DND-41 (cell line): Measurements from ENCODE around the gene CYSRT1.
A peak's percentile ranks its signal among the peaks of the same experiment; 100 is the strongest.

Experiments used
- ATAC-seq: fragments of 200-7000 bp; cut with Tn5 transposase; 3 replicates; pipeline ENCODE4 v1.9.1; 2021; ENCODE audit warnings: low read depth; ENCODE audit not compliant: insufficient read depth
- DNase-seq: peaks from one replicate; pipeline ENCODE4 v3.0.0-alpha.2; 2020
- H2AFZ ChIP-seq: 2 replicates; pipeline ENCODE4 v1.6.0; 2012; ENCODE audit warnings: low read depth, low read length
- H3K27ac ChIP-seq: 2 replicates; pipeline ENCODE4 v1.5.1; 2012; ENCODE audit warnings: low read length, inconsistent platforms
- H3K27me3 ChIP-seq: fragments of 200-600 bp; sonication (generic); 2 replicates; pipeline ENCODE4 v1.6.0; 2012; ENCODE audit warnings: low read length, mild to moderate bottlenecking, inconsistent platforms; ENCODE audit not compliant: insufficient read depth, poor library complexity
- H3K36me3 ChIP-seq: 2 replicates; pipeline ENCODE4 v1.5.1; 2012; ENCODE audit warnings: low read length, inconsistent platforms; ENCODE audit not compliant: insufficient read depth
- H3K4me1 ChIP-seq: 2 replicates; pipeline ENCODE4 v1.5.1; 2012; ENCODE audit warnings: mild to moderate bottlenecking, low read length; ENCODE audit not compliant: insufficient read depth
- H3K4me2 ChIP-seq: 2 replicates; pipeline ENCODE4 v1.6.0; 2012; ENCODE audit warnings: mild to moderate bottlenecking, moderate library complexity, low read length, inconsistent platforms; ENCODE audit not compliant: insufficient read depth
- H3K4me3 ChIP-seq, 2 experiments: fragments of 200-600 bp in 1 of 2; shearing (Covaris generic) in 1 of 2; 2 replicates each; pipeline ENCODE4 v1.5.1; 2012 to 2016; ENCODE audit warnings: inconsistent platforms in 2 of 2, low read length in 2 of 2, mild to moderate bottlenecking in 2 of 2, low read depth in 1 of 2, moderate library complexity in 1 of 2
- H3K79me2 ChIP-seq: 2 replicates; pipeline ENCODE4 v1.6.0; 2012; ENCODE audit warnings: low read length, inconsistent platforms; ENCODE audit not compliant: insufficient read depth
- H3K9ac ChIP-seq: 2 replicates; pipeline ENCODE4 v1.6.0; 2012; ENCODE audit warnings: low read depth, mild to moderate bottlenecking, inconsistent platforms, low read length, moderate library complexity
- H3K9me3 ChIP-seq: 2 replicates; pipeline ENCODE4 v1.5.1; 2012; ENCODE audit warnings: low read length, moderate library complexity, mild to moderate bottlenecking, inconsistent platforms; ENCODE audit not compliant: insufficient read depth, severe bottlenecking
- H4K20me1 ChIP-seq: 2 replicates; pipeline ENCODE4 v1.6.0; 2012; ENCODE audit warnings: low read length; ENCODE audit not compliant: insufficient read depth
- EZH2 ChIP-seq: IDR thresholded peaks from 3 replicates; pipeline ENCODE4 v1.6.1; 2012; ENCODE audit warnings: borderline replicate concordance, low read depth, mild to moderate bottlenecking, moderate library complexity, low read length, inconsistent platforms; ENCODE audit not compliant: severe bottlenecking
- TF ChIP-seq, protein P1 (sequence below): IDR thresholded peaks from 2 replicates; pipeline ENCODE4 v1.5.1; 2012; ENCODE audit warnings: borderline replicate concordance, low read length, moderate library complexity, mild to moderate bottlenecking; ENCODE audit not compliant: poor library complexity, severe bottlenecking; ENCODE audit errors: extremely low read depth

CYSRT1 gene

DNA sequence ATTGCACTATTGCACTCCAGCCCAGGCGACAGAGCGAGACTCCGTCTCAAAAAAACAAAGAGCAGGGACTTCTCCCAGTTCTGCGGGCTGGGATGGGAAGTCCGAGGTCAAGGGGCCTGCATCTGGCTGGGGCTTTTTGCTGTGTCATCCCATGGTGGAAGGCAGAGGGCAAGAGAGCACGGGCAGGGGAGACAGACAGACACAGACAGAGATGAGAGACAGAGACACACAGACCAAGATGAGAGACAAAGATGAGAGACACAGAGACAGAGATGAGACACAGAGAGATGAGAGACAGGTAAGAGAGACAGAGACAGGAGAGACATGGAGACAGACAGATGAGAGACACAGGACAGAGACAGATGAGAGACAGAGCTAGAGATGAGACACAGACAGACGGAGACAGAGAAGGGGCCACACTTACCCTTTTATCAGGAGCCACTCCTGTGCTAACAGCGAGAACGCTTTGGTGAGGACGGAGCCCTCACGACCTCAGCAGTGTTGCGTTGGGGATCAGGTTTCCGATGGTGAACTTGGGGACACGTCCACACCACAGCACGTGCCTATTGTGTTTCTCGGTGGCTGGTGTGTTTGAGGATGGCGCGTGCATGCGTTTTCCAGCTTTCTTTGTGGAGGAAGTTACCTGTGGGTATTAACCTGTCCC lies 43.7 kb downstream of the CYSRT1 start:
- Histone ChIP-seq H3K27me3 (no peaks in the 10 kb centered on the region), H3K27ac (no peak overlapping the region; the same call in 1 of the 2 replicates), H3K36me3 (peaks cover 73% of the 10 kb centered on the region), H3K9me3 (no peaks in the 10 kb centered on the region), H4K20me1 (peaks cover 40% of the 10 kb centered on the region), H3K9ac (no peak overlapping the region), H3K4me3 (no peak overlapping the region), H3K4me1 (no peaks in the 10 kb centered on the region), H3K79me2 (0 out of 2 replicates have a peak, but pooled peaks cover 4% of the 10 kb centered on the region), H2AFZ (no peak overlapping the region), H3K4me2 (no peak overlapping the region)
- no peak for TF ChIP-seq EZH2
- TF ChIP-seq, protein P1, sequence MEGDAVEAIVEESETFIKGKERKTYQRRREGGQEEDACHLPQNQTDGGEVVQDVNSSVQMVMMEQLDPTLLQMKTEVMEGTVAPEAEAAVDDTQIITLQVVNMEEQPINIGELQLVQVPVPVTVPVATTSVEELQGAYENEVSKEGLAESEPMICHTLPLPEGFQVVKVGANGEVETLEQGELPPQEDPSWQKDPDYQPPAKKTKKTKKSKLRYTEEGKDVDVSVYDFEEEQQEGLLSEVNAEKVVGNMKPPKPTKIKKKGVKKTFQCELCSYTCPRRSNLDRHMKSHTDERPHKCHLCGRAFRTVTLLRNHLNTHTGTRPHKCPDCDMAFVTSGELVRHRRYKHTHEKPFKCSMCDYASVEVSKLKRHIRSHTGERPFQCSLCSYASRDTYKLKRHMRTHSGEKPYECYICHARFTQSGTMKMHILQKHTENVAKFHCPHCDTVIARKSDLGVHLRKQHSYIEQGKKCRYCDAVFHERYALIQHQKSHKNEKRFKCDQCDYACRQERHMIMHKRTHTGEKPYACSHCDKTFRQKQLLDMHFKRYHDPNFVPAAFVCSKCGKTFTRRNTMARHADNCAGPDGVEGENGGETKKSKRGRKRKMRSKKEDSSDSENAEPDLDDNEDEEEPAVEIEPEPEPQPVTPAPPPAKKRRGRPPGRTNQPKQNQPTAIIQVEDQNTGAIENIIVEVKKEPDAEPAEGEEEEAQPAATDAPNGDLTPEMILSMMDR = no peak
- no peak for DNase-seq
- ATAC-seq = no peak

DNA sequence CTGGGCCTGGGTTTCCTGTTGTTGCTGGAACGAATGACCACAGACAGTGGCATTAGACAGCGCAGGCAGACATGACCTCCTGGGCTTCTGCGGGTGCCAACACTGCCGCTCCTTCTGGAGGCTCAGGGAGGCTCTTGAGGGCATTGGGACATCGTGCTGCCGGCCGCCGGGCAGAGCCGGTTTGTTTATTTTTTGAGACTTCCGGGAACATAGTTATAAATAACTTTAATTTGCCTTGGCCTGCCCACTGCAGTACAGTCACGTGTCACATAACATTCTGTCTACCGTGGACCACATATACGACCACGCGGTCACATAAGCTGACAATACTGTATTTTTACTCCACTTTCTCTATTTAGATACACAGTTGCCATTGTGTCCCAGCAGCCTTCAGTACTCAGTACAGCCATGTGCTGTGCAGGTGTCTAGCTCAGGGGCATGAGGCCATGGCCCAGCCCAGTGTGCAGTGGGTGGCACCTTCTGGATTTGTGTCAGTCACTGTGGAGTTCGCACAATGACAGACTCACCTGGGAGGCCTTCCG lies 44.3 kb downstream of the CYSRT1 start:
- no peaks in the 10 kb centered on the region for H3K4me1 ChIP-seq
- H3K27me3 ChIP-seq = no peaks in the 10 kb centered on the region
- H3K79me2 ChIP-seq = 0 out of 2 replicates have a peak, but pooled peaks cover 4% of the 10 kb centered on the region
- no peak overlapping the region for H2AFZ ChIP-seq
- no peak overlapping the region for H3K9ac ChIP-seq
- DNase-seq (no peak), ATAC-seq (no peak)
- H3K9me3 ChIP-seq = no peaks in the 10 kb centered on the region
- H3K4me3 ChIP-seq = no peak overlapping the region
- H3K27ac ChIP-seq = no peak overlapping the region
- H3K36me3 ChIP-seq = peaks cover 66% of the 10 kb centered on the region
- TF ChIP-seq EZH2 = no peak
- TF ChIP-seq, protein P1 = no peak
- peaks cover 41% of the 10 kb centered on the region for H4K20me1 ChIP-seq
- H3K4me2 ChIP-seq = no peak overlapping the region

DNA sequence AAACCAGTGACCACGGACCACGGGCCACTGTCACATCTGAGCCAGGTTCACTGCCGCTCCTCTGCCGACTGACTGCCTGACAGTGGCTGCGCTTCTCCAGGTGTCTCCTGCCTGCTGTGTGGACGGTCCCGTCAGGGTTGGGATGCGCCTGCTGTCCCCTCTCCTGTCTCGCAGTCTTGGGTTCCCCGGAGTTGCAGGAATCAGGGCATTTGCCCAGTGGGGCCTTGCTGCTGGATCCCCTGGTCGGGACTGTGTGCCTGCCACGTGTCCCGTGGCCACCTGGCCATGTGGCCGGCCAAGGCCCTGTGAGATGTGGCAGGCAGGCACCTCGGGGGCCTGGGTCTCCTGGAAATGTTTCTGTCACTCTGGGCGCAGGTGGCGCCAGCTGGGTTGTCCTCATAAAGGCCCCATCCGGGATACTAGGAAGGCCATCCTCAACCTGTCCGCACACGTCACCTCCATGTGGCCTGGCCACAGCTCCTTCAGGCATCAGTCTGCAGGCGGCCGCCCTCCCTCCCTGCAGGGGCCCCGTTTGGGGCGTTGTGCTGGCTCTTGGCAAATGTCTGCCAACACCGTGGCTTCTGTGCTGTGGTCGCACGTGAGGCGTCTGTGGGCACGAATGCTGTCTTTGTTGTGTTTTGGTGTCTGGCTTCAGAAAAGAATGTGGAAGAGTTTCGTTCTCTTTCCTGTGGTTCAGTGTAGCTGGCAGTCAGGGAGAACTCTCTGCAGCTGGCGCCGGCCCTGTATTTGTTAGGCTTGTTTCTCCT lies 46.1 kb downstream of the CYSRT1 start:
- Histone ChIP-seq H3K27me3 (no peaks in the 10 kb centered on the region), H3K9ac (no peak overlapping the region), H2AFZ (no peak overlapping the region), H3K4me2 (no peak overlapping the region), H3K4me1 (no peaks in the 10 kb centered on the region), H3K36me3 (peaks cover 52% of the 10 kb centered on the region), H3K27ac (no peak overlapping the region), H4K20me1 (peaks cover 46% of the 10 kb centered on the region), H3K4me3 (no peak overlapping the region), H3K9me3 (no peaks in the 10 kb centered on the region), H3K79me2 (0 out of 2 replicates have a peak, but pooled peaks cover 2% of the 10 kb centered on the region)
- ATAC-seq (peak; percentile 81), DNase-seq (peak; percentile 71)
- TF ChIP-seq, protein P1 = no peak
- TF ChIP-seq EZH2 = no peak
